A549 (cell line): ENCODE data around the gene CD2AP. TPM values are rescaled to one million over a fixed set of nuclear protein-coding genes. Genes with fewer than 3 reads are reported as not detected.
"Not testable (repeated sequence)": the region's sequence is repeated elsewhere in the genome, so short reads cannot be mapped to it uniquely, and the experiment has no call there.

ENCODE experiments used
- ATAC-seq, 2 experiments: fragments of 200-7000 bp in 1 of 2; fragments of >200 bp in 1 of 2; cut with Nextera tagmentation in 1 of 2; cut with Tn5 transposase in 1 of 2; 3 replicates each; pipeline versions ENCODE4 v1.8.0 to v1.9.1; 2018 to 2020; ENCODE audit warnings: mild to moderate bottlenecking in 1 of 2, moderate library complexity in 1 of 2
- CTCF ChIA-PET: fragments of 300-600 bp; sonication (Branson Sonifier 250); formaldehyde crosslinking; extraction: SDS; loops from one replicate; lab custom pipeline; 2021; ENCODE audit warnings: antibody characterized with exemption, inconsistent platforms; lab: Yijun Ruan, JAX
- POLR2A ChIA-PET: fragments of 350-600 bp; formaldehyde crosslinking; extraction: SDS; loops from one replicate; lab custom pipeline; 2021; ENCODE audit warnings: antibody characterized with exemption, inconsistent platforms; lab: Yijun Ruan, JAX
- DNase-seq, 2 experiments: peaks; one replicate each; pipeline versions ENCODE4 v3.0.0 to v3.0.0-alpha.2; 2011 to 2016; ENCODE audit warnings: low read depth in 1 of 2, low spot score in 1 of 2
- FAIRE-seq: peaks from 2 replicates; lab custom pipeline; 2011; peaks lifted over from hg19 to GRCh38; lab: Jason Lieb, UNC
- H3K27ac ChIP-seq, 2 experiments: fragments of >200 bp; sonication (Bioruptor Twin); formaldehyde crosslinking; 3 replicates each; pipeline ENCODE4 v1.5.1; 2016 to 2017
- H3K4me1 ChIP-seq: fragments of >200 bp; sonication (Bioruptor Twin); formaldehyde crosslinking; 3 replicates; pipeline ENCODE4 v1.6.1; 2016
- H3K4me2 ChIP-seq: fragments of >200 bp; sonication (Bioruptor Twin); formaldehyde crosslinking; 3 replicates; pipeline ENCODE4 v1.6.1; 2016
- H3K4me3 ChIP-seq: fragments of >200 bp; sonication (Bioruptor Twin); formaldehyde crosslinking; 3 replicates; pipeline ENCODE4 v1.5.1; 2016
- H3K9me3 ChIP-seq: fragments of >200 bp; sonication (Bioruptor Twin); formaldehyde crosslinking; 3 replicates; pipeline ENCODE4 v1.6.1; 2016
- ATOH8 ChIP-seq: fragments of 250-450 bp; sonication (Bioruptor Pico); IDR thresholded peaks from 2 replicates; pipeline ENCODE4 v1.5.0; 2020; ENCODE audit warnings: low read depth, mild to moderate bottlenecking, moderate library complexity
- BCL3 ChIP-seq: fragments of >200 bp; sonication (Bioruptor Twin); formaldehyde crosslinking; IDR thresholded peaks from 3 replicates; pipeline ENCODE4 v1.6.1; 2016
- CBX8 ChIP-seq: fragments of 200-600 bp; sonication (generic); IDR thresholded peaks from 2 replicates; pipeline ENCODE4 v1.6.1; 2016
- CHD4 ChIP-seq: fragments of 200-600 bp; sonication (generic); IDR thresholded peaks from 2 replicates; pipeline ENCODE4 v1.6.1; 2016; ENCODE audit warnings: antibody characterized with exemption, mild to moderate bottlenecking, borderline replicate concordance
- E2F6 ChIP-seq: IDR thresholded peaks from 2 replicates; pipeline ENCODE4 v1.6.1; 2012; ENCODE audit warnings: low read depth, borderline replicate concordance
- EHF ChIP-seq: fragments of 250-450 bp; sonication (Bioruptor Pico); IDR thresholded peaks from 2 replicates; pipeline ENCODE4 v1.5.0; 2020; ENCODE audit warnings: mild to moderate bottlenecking
- EP300 ChIP-seq, 2 experiments: fragments of >200 bp; sonication (Bioruptor Twin); formaldehyde crosslinking; IDR thresholded peaks; 2 replicates in 1 of 2; 3 replicates in 1 of 2; pipeline ENCODE4 v1.6.1; 2016 to 2017
- FOSB ChIP-seq: fragments of 250-450 bp; sonication (Bioruptor Pico); IDR thresholded peaks from 2 replicates; pipeline ENCODE4 v1.5.0; 2020; ENCODE audit warnings: mild to moderate bottlenecking, moderate library complexity
- GATA3 ChIP-seq: IDR thresholded peaks from 2 replicates; pipeline ENCODE4 v1.6.1; 2012; ENCODE audit warnings: borderline replicate concordance
- HDAC2 ChIP-seq: fragments of 200-600 bp; sonication (generic); IDR thresholded peaks from 2 replicates; pipeline ENCODE4 v1.6.1; 2016
- JUN ChIP-seq, 2 experiments: fragments of >200 bp; sonication (Bioruptor Twin); formaldehyde crosslinking; IDR thresholded peaks; 2 replicates in 1 of 2; 3 replicates in 1 of 2; pipeline ENCODE4 v1.6.1; 2016 to 2017
- JUNB ChIP-seq: fragments of >200 bp; sonication (Bioruptor Twin); formaldehyde crosslinking; IDR thresholded peaks from 2 replicates; pipeline ENCODE4 v1.6.1; 2016
- KDM1A ChIP-seq: fragments of 200-600 bp; sonication (generic); IDR thresholded peaks from 2 replicates; pipeline ENCODE4 v1.6.1; 2016; ENCODE audit warnings: low read depth, mild to moderate bottlenecking
- MAFK ChIP-seq: fragments of 450-650 bp; IDR thresholded peaks from 2 replicates; pipeline ENCODE4 v1.6.1; 2014; ENCODE audit not compliant: partially characterized antibody
- MAZ ChIP-seq: fragments of 150-350 bp; IDR thresholded peaks from 2 replicates; pipeline ENCODE4 v1.6.1; 2014; ENCODE audit warnings: antibody characterized with exemption, low read depth, low read length, borderline replicate concordance
- NPAS2 ChIP-seq: fragments of 250-450 bp; sonication (Bioruptor Pico); IDR thresholded peaks from 2 replicates; pipeline ENCODE4 v1.8.0; 2022; ENCODE audit warnings: mild to moderate bottlenecking, moderate library complexity, borderline replicate concordance
- PBX3 ChIP-seq: IDR thresholded peaks from 2 replicates; pipeline ENCODE4 v1.6.1; 2012
- RAD21 ChIP-seq, 2 experiments: fragments of >200 bp in 1 of 2; sonication (Bioruptor Twin) in 1 of 2; formaldehyde crosslinking in 1 of 2; IDR thresholded peaks in 1 of 2; conservative IDR thresholded peaks in 1 of 2; 2 replicates in 1 of 2; 3 replicates in 1 of 2; pipeline ENCODE4 v1.6.1; 2012 to 2018; ENCODE audit warnings: inconsistent platforms in 1 of 2
- RCOR1 ChIP-seq: fragments of 150-350 bp; IDR thresholded peaks from 2 replicates; pipeline ENCODE4 v1.6.1; 2014; ENCODE audit warnings: antibody characterized with exemption, low read length, low read depth
- REST ChIP-seq: fragments of 200-600 bp; sonication (generic); IDR thresholded peaks from 2 replicates; pipeline ENCODE4 v1.6.1; 2016; ENCODE audit warnings: antibody characterized with exemption, mild to moderate bottlenecking, moderate library complexity
- SREBF2 ChIP-seq: fragments of 450-650 bp; IDR thresholded peaks from 2 replicates; pipeline ENCODE4 v1.6.1; 2014; ENCODE audit warnings: mild to moderate bottlenecking, moderate library complexity
- ZNF302 ChIP-seq: fragments of 250-450 bp; sonication (Bioruptor Pico); IDR thresholded peaks from 2 replicates; pipeline ENCODE4 v1.9.0; 2021; ENCODE audit warnings: inconsistent platforms, mild to moderate bottlenecking, moderate library complexity
- WGBS: methylation state at CpG from one replicate; pipeline ENCODE4 v1.1.6; 2017; ENCODE audit errors: missing lambda C conversion rate; 5-methylcytosine and 5-hydroxymethylcytosine counted together
- polyA plus RNA-seq, 4 experiments: library from polyadenylated mRNA; depleted of rRNA in 3 of 4; stranded (reverse); fragments of >200 nt; fragmentation: RNase III in 1 of 4; extraction: RNeasy Plus Mini Kit Qiagen cat#74134 plus additional on column Dnase treatment in 1 of 4; gene quantifications; 2 replicates in 3 of 4; 3 replicates in 1 of 4; pipeline ENCODE4 v1.2.3, GENCODE V29; 2011 to 2017

Gene CD2AP
- polyA plus RNA-seq, 2 of the 4 experiments (the other 2 are of a cell fraction) = 18.8 to 35.7 TPM

GRCh38 chr6:47479140-47479508 lies 1.5 kb downstream of the CD2AP start:
- FAIRE-seq = no peak
- WGBS = 3% methylated on average over 5 of the region's 5 CpGs
- Histone ChIP-seq H3K4me3 (peak overlapping the region; percentile 82), H3K9me3 (no peaks in the 10 kb centered on the region), H3K4me1 (peaks cover 47% of the 10 kb centered on the region), H3K27ac (peak overlapping the region; percentile 96 to 100), H3K4me2 (peak overlapping the region; percentile 90)
- DNase-seq = no peak
- TF ChIP-seq PBX3 = no peak
- no peak for TF ChIP-seq MAZ
- no peak for TF ChIP-seq MAFK
- TF ChIP-seq ATOH8 (CRISPR knock-in tag) = no peak
- TF ChIP-seq E2F6 = no peak
- TF ChIP-seq SREBF2 = no peak
- TF ChIP-seq EHF (CRISPR knock-in tag) = no peak
- TF ChIP-seq NPAS2 (CRISPR knock-in tag) = no peak
- POLR2A ChIA-PET = interaction anchor here (2.1 kb wide), 1 partner anchor 60 kb away, joined by 23 read pairs; no protein-coding TSS in a partner anchor
- ATAC-seq = no peak
- CTCF ChIA-PET = interaction anchor here (0.6 kb wide), 1 partner anchor 38 kb away, joined by 4 read pairs; no protein-coding TSS in a partner anchor

GRCh38 chr6:47479874-47480273 lies 2.3 kb downstream of the CD2AP start:
- peaks cover 54% of the 10 kb centered on the region for H3K4me1 ChIP-seq
- no peaks in the 10 kb centered on the region for H3K9me3 ChIP-seq
- FAIRE-seq (no peak), ATAC-seq (no peak), DNase-seq (no peak)
- CTCF ChIA-PET = no interaction called here
- WGBS = 49% methylated on average over 3 of the region's 3 CpGs
- TF ChIP-seq CHD4 = no peak
- TF ChIP-seq FOSB (CRISPR knock-in tag) = no peak
- TF ChIP-seq JUNB = no peak
- no peak for TF ChIP-seq JUN (IDR thresholded peaks at IDR 0.05)
- no peak for TF ChIP-seq REST
- TF ChIP-seq RCOR1 = no peak
- no peak for TF ChIP-seq GATA3
- no peak for TF ChIP-seq CBX8
- TF ChIP-seq HDAC2 = no peak
- no peak for TF ChIP-seq NPAS2 (CRISPR knock-in tag)
- no peak for TF ChIP-seq E2F6
- TF ChIP-seq BCL3 = no peak
- no peak for TF ChIP-seq ZNF302
- TF ChIP-seq KDM1A = no peak
- no peak for TF ChIP-seq RAD21 (conservative IDR thresholded peaks at IDR 0.05 in 1 of 2, IDR thresholded peaks at IDR 0.05 in 1 of 2)
- no peak for TF ChIP-seq EP300 (IDR thresholded peaks at IDR 0.05)
- peak overlapping the region; percentile 82; the same call in 2 of the 3 replicates for H3K4me3 ChIP-seq
- H3K4me2 ChIP-seq = peak overlapping the region; percentile 90
- POLR2A ChIA-PET = no interaction called here
- no peak overlapping the region for H3K27ac ChIP-seq

- WGBS = 94% methylated on average over 8 of the region's 8 CpGs
- DNase-seq, POLR2A ChIA-PET, ATAC-seq, H3K9me3 ChIP-seq, FAIRE-seq, H3K4me3 ChIP-seq, CTCF ChIA-PET, H3K27ac ChIP-seq: not testable (repeated sequence)
- Histone ChIP-seq H3K4me2 (peak overlapping the region; percentile 90; the same call in 2 of the 3 replicates), H3K4me1 (peaks cover 67% of the 10 kb centered on the region)
These were observed 3.6 kb downstream of the CD2AP start for GRCh38 chr6:47481213-47481612.
